ENCODE data around the gene TMED5. TPM values are rescaled to one million over a fixed set of nuclear protein-coding genes. Genes with fewer than 3 reads are reported as not detected.

TMED5 gene
- total RNA-seq, 1 donor from 2014 or later: 38.3 TPM

GRCh38 chr1:93155335-93155734 lies 24.9 kb downstream of the TMED5 start:
- no peak overlapping the region for H3K27ac Mint-ChIP-seq (ENCODE audit: unreplicated experiment)
- no peak overlapping the region for H3K4me3 Mint-ChIP-seq
- H3K9me3 Mint-ChIP-seq: no peaks in the 10 kb centered on the region
- no peaks in the 10 kb centered on the region for H3K27me3 Mint-ChIP-seq (ENCODE audit: low read depth)
- no peaks in the 10 kb centered on the region for H3K4me1 Mint-ChIP-seq
- H3K36me3 Mint-ChIP-seq (ENCODE audit: low read depth): peaks cover 6% of the 10 kb centered on the region
- no peak for DNase-seq (ENCODE audit: low read depth, low spot score)
- TF ChIP-seq CTCF (conservative IDR thresholded peaks at IDR 0.05): no peak

- TF ChIP-seq CTCF (conservative IDR thresholded peaks at IDR 0.05): no peak
- no peak overlapping the region for H3K4me3 Mint-ChIP-seq
- H3K9me3 Mint-ChIP-seq: no peaks in the 10 kb centered on the region
- no peaks in the 10 kb centered on the region for H3K27me3 Mint-ChIP-seq (ENCODE audit: low read depth)
- H3K27ac Mint-ChIP-seq (ENCODE audit: unreplicated experiment): no peak overlapping the region
- peaks cover 6% of the 10 kb centered on the region for H3K36me3 Mint-ChIP-seq (ENCODE audit: low read depth)
- DNase-seq (ENCODE audit: low read depth, low spot score): no peak
- H3K4me1 Mint-ChIP-seq: no peaks in the 10 kb centered on the region
Observed at GRCh38 chr1:93154898-93155297, 25.3 kb downstream of the TMED5 start.

GRCh38 chr1:93152835-93153234 lies 27.4 kb downstream of the TMED5 start:
- H3K4me3 Mint-ChIP-seq: no peak overlapping the region
- H3K9me3 Mint-ChIP-seq: no peaks in the 10 kb centered on the region
- no peaks in the 10 kb centered on the region for H3K4me1 Mint-ChIP-seq
- no peak for TF ChIP-seq CTCF (conservative IDR thresholded peaks at IDR 0.05)
- peak overlapping the region; percentile 54 for H3K27ac Mint-ChIP-seq (ENCODE audit: unreplicated experiment)
- no peak for DNase-seq (ENCODE audit: low read depth, low spot score)
- H3K27me3 Mint-ChIP-seq (ENCODE audit: low read depth): no peaks in the 10 kb centered on the region
- H3K36me3 Mint-ChIP-seq (ENCODE audit: low read depth): peaks cover 7% of the 10 kb centered on the region

- TF ChIP-seq CTCF (conservative IDR thresholded peaks at IDR 0.05): no peak
Observed at GRCh38 chr1:93151474-93151873, 28.7 kb downstream of the TMED5 start.

GRCh38 chr1:93150729-93151128 lies 29.5 kb downstream of the TMED5 start:
- DNase-seq (ENCODE audit: low read depth, low spot score): no peak
- Mint-ChIP-seq H3K27ac (ENCODE audit: unreplicated experiment) (no peak overlapping the region), H3K27me3 (ENCODE audit: low read depth) (no peaks in the 10 kb centered on the region), H3K4me1 (no peaks in the 10 kb centered on the region), H3K4me3 (no peak overlapping the region), H3K9me3 (no peaks in the 10 kb centered on the region), H3K36me3 (ENCODE audit: low read depth) (peaks cover 7% of the 10 kb centered on the region)
- no peak for TF ChIP-seq CTCF (conservative IDR thresholded peaks at IDR 0.05)

More at GRCh38 chr1:93151474-93151873, 28.7 kb downstream of the TMED5 start:
- Mint-ChIP-seq H3K9me3 (no peaks in the 10 kb centered on the region), H3K4me1 (no peaks in the 10 kb centered on the region), H3K27ac (ENCODE audit: unreplicated experiment) (no peak overlapping the region), H3K4me3 (no peak overlapping the region), H3K36me3 (ENCODE audit: low read depth) (peaks cover 10% of the 10 kb centered on the region), H3K27me3 (ENCODE audit: low read depth) (no peaks in the 10 kb centered on the region)
- DNase-seq (ENCODE audit: low read depth, low spot score): no peak

GRCh38 chr1:93148001-93148400 lies 32.2 kb downstream of the TMED5 start:
- Mint-ChIP-seq H3K36me3 (ENCODE audit: low read depth) (peaks cover 7% of the 10 kb centered on the region), H3K27me3 (ENCODE audit: low read depth) (no peaks in the 10 kb centered on the region), H3K4me1 (no peaks in the 10 kb centered on the region), H3K27ac (ENCODE audit: unreplicated experiment) (no peak overlapping the region), H3K9me3 (no peaks in the 10 kb centered on the region), H3K4me3 (no peak overlapping the region)
- no peak for DNase-seq (ENCODE audit: low read depth, low spot score)
- TF ChIP-seq CTCF (conservative IDR thresholded peaks at IDR 0.05): no peak

Measured in neural crest cell (in vitro differentiated cells).